Tibial artery (tissue), 4 donors: ENCODE data around the gene ICAM1.

ENCODE experiments used
- DNase-seq, 2 donors: peaks; one replicate each; pipeline ENCODE4 v3.0.0-alpha.2; 2019
- H3K27ac ChIP-seq, 2 donors: fragments of 200-600 bp; sonication (generic) in 1 of 2; 1 replicate in 1 of 2; 2 replicates in 1 of 2; pipeline ENCODE4 v1.5.1; 2018 to 2019; ENCODE audit warnings: mild to moderate bottlenecking in 1 of 2
- H3K27me3 ChIP-seq, 2 donors: fragments of 200-600 bp; sonication (generic) in 1 of 2; one replicate each; pipeline versions ENCODE4 v1.5.1 to v1.6.0; 2016 to 2019
- H3K36me3 ChIP-seq, 3 donors: fragments of 200-600 bp; sonication (generic) in 2 of 3; one replicate each; pipeline ENCODE4 v1.5.1; 2016 to 2019; ENCODE audit warnings: mild to moderate bottlenecking in 2 of 3
- H3K4me1 ChIP-seq, 4 donors: fragments of 200-600 bp; sonication (generic) in 2 of 4; 1 replicate in 3 of 4; 2 replicates in 1 of 4; pipeline ENCODE4 v1.5.1; 2016 to 2019
- H3K4me3 ChIP-seq, 2 donors: fragments of 200-600 bp; sonication (generic) in 1 of 2; 1 replicate in 1 of 2; 2 replicates in 1 of 2; pipeline ENCODE4 v1.5.1; 2018 to 2019; ENCODE audit warnings: mild to moderate bottlenecking in 2 of 2
- H3K9me3 ChIP-seq, 3 donors: fragments of 200-600 bp; sonication (generic) in 1 of 3; one replicate each; pipeline ENCODE4 v1.5.1; 2016 to 2019
- CTCF ChIP-seq, 2 experiments: fragments of 200-600 bp in 1 of 2; fragments of 450-650 bp in 1 of 2; IDR thresholded peaks; one replicate each; pipeline ENCODE4 v1.5.1; 2017 to 2019; ENCODE audit warnings: antibody characterized with exemption in 2 of 2, mild to moderate bottlenecking in 1 of 2, moderate library complexity in 1 of 2
- intact Hi-C: fragments of 100-400 bp; cut with DNase I; formaldehyde crosslinking; loops from one replicate; pipeline ENCODE4 v1.15.0; 2023; ENCODE audit warnings: low total_unique reads

ICAM1 gene

DNA sequence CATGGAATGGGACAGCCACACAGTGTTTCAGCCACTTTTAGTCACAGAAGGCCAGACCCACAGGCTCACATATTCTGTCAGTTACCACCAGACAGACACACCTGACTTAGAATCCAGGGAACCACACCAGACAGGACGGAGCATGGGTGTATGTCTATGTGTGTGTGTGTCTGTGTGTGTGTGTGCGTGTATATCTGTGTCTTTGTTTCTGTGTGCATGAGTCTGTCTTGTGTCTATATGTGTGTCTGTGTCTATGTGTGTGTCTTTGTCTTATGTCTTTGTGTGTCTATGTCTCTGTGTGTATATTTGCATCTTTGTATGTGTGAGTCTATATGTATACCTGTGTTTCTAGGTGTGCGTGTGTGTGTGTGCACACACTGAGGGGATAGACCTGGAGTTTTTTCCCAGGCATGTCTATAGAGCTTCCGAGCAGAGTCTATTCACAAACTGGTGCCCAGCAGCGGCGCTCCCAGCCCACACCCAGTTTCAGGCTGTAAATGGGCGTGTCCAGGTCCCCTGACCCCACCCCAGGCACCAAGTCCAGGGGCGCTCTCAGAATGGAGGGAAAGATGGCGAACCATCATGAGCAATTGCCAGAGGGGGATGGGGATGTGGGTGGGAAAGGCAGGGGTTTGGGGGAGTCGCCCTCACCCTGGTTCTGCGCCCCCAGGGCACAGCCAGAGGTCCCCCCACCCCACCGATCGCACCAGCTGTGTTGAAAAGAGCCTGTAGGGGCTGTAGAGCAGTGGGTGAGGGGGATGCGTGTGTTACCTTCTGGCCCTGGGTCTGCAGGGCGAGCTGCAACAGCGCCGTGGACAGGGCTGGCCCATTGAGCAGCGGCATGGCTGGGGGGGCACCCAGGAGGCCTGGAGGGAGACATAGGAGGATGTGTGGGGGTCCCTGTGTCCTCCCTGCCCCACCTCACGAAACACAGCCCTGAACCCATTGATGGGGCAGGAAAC is 51.2 kb downstream of the ICAM1 start:
- TF ChIP-seq CTCF (IDR thresholded peaks at IDR 0.05): no peak
- no peak overlapping the region for H3K4me3 ChIP-seq
- intact Hi-C loops: no loop called here
- no peak overlapping the region for H3K27ac ChIP-seq
- no peaks in the 10 kb centered on the region for H3K9me3 ChIP-seq
- H3K36me3 ChIP-seq: peaks cover 79 to 100% (median 91%) of the 10 kb centered on the region in 3 donors
- no peaks in the 10 kb centered on the region for H3K27me3 ChIP-seq
- DNase-seq: no peak
- no peaks in the 10 kb centered on the region for H3K4me1 ChIP-seq

GRCh38 chr19:10325732-10326131 is 54.8 kb downstream of the ICAM1 start:
- Histone ChIP-seq H3K27ac (no peak overlapping the region), H3K4me3 (no peak overlapping the region), H3K4me1 (no peaks in the 10 kb centered on the region), H3K9me3 (no peaks in the 10 kb centered on the region), H3K36me3 (peaks cover 78 to 100% (median 88%) of the 10 kb centered on the region in 3 donors), H3K27me3 (no peaks in the 10 kb centered on the region)
- TF ChIP-seq CTCF (IDR thresholded peaks at IDR 0.05): no peak
- no peak for DNase-seq
- intact Hi-C loops: no loop called here

DNA sequence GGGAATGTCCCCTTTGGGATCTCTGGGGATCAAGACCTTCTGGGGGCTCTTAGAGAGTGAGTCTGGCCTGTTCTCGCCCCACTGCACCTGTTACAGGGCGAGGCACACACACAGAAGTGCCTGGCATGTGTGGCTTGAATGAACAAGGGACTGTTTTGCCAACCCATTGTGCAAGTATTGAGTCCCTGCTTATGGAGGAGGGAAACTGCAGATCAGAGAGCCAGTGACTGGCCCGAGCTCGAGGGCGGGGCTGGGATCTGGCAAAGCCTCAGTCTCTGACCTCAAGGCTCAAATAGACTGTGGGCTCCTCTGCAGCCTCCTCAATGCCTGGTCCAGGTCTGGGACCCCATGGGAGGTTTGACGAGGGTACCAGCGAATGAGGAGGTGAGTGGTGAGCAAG is 56.9 kb downstream of the ICAM1 start:
- no peak overlapping the region for H3K27ac ChIP-seq
- peaks cover 67 to 81% (median 68%) of the 10 kb centered on the region in 3 donors for H3K36me3 ChIP-seq
- peaks cover 0 to 12% (median 12%) of the 10 kb centered on the region in 4 donors for H3K4me1 ChIP-seq
- DNase-seq: no peak
- no peak for TF ChIP-seq CTCF (IDR thresholded peaks at IDR 0.05)
- no peaks in the 10 kb centered on the region for H3K27me3 ChIP-seq
- no peaks in the 10 kb centered on the region for H3K9me3 ChIP-seq
- no peak overlapping the region for H3K4me3 ChIP-seq
- intact Hi-C loops: no loop called here

GRCh38 chr19:10328558-10329429 is 57.9 kb downstream of the ICAM1 start:
- intact Hi-C loops: no loop called here
- Histone ChIP-seq H3K36me3 (peaks cover 57 to 71% (median 59%) of the 10 kb centered on the region in 3 donors), H3K4me3 (no peak overlapping the region), H3K4me1 (peaks cover 0 to 16% (median 13%) of the 10 kb centered on the region in 4 donors), H3K27me3 (no peaks in the 10 kb centered on the region), H3K27ac (no peak overlapping the region), H3K9me3 (no peaks in the 10 kb centered on the region)
- no peak for DNase-seq
- no peak for TF ChIP-seq CTCF (IDR thresholded peaks at IDR 0.05)

DNA sequence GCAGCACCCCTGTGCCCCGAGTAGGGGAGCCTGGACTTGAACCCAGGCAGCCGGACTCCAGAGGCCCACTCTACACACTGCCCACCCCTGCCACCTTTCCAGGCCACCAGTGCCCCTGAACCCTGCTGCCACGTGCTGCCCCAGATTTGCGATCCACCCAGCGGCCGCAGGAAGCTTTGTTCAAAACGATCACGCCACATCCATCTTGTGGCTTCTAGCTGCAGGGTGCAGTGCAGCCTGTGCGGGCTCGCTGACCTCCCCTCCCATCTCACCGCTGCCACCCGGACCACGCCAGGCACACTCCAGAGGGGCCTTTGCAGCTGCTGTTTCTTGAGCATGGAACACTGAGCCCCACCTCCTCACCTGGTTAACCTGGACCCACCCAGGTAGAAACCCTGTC is 58.6 kb downstream of the ICAM1 start:
- TF ChIP-seq CTCF (IDR thresholded peaks at IDR 0.05): no peak
- peaks cover 0 to 23% (median 20%) of the 10 kb centered on the region in 4 donors for H3K4me1 ChIP-seq
- peaks cover 51 to 63% (median 52%) of the 10 kb centered on the region in 3 donors for H3K36me3 ChIP-seq
- H3K27ac ChIP-seq: no peak overlapping the region
- intact Hi-C loops: no loop called here
- no peaks in the 10 kb centered on the region for H3K27me3 ChIP-seq
- no peaks in the 10 kb centered on the region for H3K9me3 ChIP-seq
- no peak overlapping the region for H3K4me3 ChIP-seq
- DNase-seq: no peak
